Esophagus squamous epithelium (tissue), 4 donors: ENCODE measurements around the gene BCS1L.

Experiments used
- POLR2A ChIP-seq, 4 donors: fragments of 450-650 bp; IDR thresholded peaks; one replicate each; pipeline ENCODE4 v1.6.1; 2017; ENCODE audit warnings: antibody characterized with exemption in 4 of 4, mild to moderate bottlenecking in 4 of 4, moderate library complexity in 3 of 4
- TF ChIP-seq, protein P1 (sequence below), 6 experiments: fragments of 450-650 bp in 4 of 6; fragments of 200-600 bp in 2 of 6; sonication (generic) in 2 of 6; IDR thresholded peaks; one replicate each; pipeline ENCODE4 v1.5.1; 2016 to 2019; ENCODE audit warnings: antibody characterized with exemption in 6 of 6, mild to moderate bottlenecking in 4 of 6, moderate library complexity in 4 of 6

- TF ChIP-seq, protein P1, sequence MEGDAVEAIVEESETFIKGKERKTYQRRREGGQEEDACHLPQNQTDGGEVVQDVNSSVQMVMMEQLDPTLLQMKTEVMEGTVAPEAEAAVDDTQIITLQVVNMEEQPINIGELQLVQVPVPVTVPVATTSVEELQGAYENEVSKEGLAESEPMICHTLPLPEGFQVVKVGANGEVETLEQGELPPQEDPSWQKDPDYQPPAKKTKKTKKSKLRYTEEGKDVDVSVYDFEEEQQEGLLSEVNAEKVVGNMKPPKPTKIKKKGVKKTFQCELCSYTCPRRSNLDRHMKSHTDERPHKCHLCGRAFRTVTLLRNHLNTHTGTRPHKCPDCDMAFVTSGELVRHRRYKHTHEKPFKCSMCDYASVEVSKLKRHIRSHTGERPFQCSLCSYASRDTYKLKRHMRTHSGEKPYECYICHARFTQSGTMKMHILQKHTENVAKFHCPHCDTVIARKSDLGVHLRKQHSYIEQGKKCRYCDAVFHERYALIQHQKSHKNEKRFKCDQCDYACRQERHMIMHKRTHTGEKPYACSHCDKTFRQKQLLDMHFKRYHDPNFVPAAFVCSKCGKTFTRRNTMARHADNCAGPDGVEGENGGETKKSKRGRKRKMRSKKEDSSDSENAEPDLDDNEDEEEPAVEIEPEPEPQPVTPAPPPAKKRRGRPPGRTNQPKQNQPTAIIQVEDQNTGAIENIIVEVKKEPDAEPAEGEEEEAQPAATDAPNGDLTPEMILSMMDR (IDR thresholded peaks at IDR 0.05), result no peak
- no peak for TF ChIP-seq POLR2A (IDR thresholded peaks at IDR 0.05)
Observed at GRCh38 chr2:218645126-218645525, 14.4 kb upstream of the BCS1L start.
